ENCODE results near the gene GATAD1.

- TF ChIP-seq, protein P1, sequence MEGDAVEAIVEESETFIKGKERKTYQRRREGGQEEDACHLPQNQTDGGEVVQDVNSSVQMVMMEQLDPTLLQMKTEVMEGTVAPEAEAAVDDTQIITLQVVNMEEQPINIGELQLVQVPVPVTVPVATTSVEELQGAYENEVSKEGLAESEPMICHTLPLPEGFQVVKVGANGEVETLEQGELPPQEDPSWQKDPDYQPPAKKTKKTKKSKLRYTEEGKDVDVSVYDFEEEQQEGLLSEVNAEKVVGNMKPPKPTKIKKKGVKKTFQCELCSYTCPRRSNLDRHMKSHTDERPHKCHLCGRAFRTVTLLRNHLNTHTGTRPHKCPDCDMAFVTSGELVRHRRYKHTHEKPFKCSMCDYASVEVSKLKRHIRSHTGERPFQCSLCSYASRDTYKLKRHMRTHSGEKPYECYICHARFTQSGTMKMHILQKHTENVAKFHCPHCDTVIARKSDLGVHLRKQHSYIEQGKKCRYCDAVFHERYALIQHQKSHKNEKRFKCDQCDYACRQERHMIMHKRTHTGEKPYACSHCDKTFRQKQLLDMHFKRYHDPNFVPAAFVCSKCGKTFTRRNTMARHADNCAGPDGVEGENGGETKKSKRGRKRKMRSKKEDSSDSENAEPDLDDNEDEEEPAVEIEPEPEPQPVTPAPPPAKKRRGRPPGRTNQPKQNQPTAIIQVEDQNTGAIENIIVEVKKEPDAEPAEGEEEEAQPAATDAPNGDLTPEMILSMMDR (conservative IDR thresholded peaks at IDR 0.05; ENCODE audit: low read depth, low read length): no peak
- TF ChIP-seq EZH2 (IDR thresholded peaks at IDR 0.05; ENCODE audit: borderline replicate concordance, low read depth, low read length, poor library complexity, severe bottlenecking): no peak
Measured at GRCh38 chr7:92412745-92413144, 34.5 kb upstream of the GATAD1 start.

All from A673 (cell line).